Putamen (tissue), 1 donor: Measurements from ENCODE around the gene ALDH3A1.

Experiments used
- DNase-seq: peaks from one replicate; pipeline ENCODE4 v3.0.0-alpha.2; 2016; ENCODE audit warnings: low spot score

The ALDH3A1 gene

GRCh38 chr17:19703106-19703827 is 44.8 kb downstream of the ALDH3A1 start:
- no peak for DNase-seq

GRCh38 chr17:19702217-19702641 is 45.9 kb downstream of the ALDH3A1 start:
- DNase-seq, result no peak
